EL (cell line): ENCODE data around the gene NCOA5.
A peak's percentile ranks its signal among the peaks of the same experiment; 100 is the strongest.

Experiments
- DNase-seq: peaks from one replicate; pipeline ENCODE4 v3.0.0-alpha.2; 2016

NCOA5 gene

GRCh38 chr20:46058599-46059281 is 31.0 kb downstream of the NCOA5 start:
- no peak for DNase-seq

- peak; percentile 45 for DNase-seq
These were observed 31.7 kb downstream of the NCOA5 start for GRCh38 chr20:46057856-46058598.

GRCh38 chr20:46056970-46057855 is 32.5 kb downstream of the NCOA5 start:
- DNase-seq = peak; percentile 37

- no peak for DNase-seq
These were observed 33.5 kb downstream of the NCOA5 start for GRCh38 chr20:46056027-46056833.

GRCh38 chr20:46055269-46055668 is 34.5 kb downstream of the NCOA5 start:
- no peak for DNase-seq

GRCh38 chr20:46054606-46055005 is 35.2 kb downstream of the NCOA5 start:
- DNase-seq = no peak

GRCh38 chr20:46053416-46053815 is 36.3 kb downstream of the NCOA5 start:
- no peak for DNase-seq

GRCh38 chr20:46051556-46052308 is 38.0 kb downstream of the NCOA5 start:
- DNase-seq = no peak

GRCh38 chr20:46050885-46051284 is 38.9 kb downstream of the NCOA5 start:
- DNase-seq = no peak

GRCh38 chr20:46050444-46050843 is 39.3 kb downstream of the NCOA5 start:
- no peak for DNase-seq

- no peak for DNase-seq
These were observed 39.9 kb downstream of the NCOA5 start for GRCh38 chr20:46049815-46050214.

- no peak for DNase-seq
These were observed 40.6 kb downstream of the NCOA5 start for GRCh38 chr20:46049190-46049589.

- DNase-seq = no peak
These were observed 41.9 kb downstream of the NCOA5 start for GRCh38 chr20:46047821-46048220.

- DNase-seq = no peak
These were observed 43.0 kb downstream of the NCOA5 start for GRCh38 chr20:46046588-46047310.

GRCh38 chr20:46044896-46045295 is 44.9 kb downstream of the NCOA5 start:
- DNase-seq = no peak

GRCh38 chr20:46043556-46043955 is 46.2 kb downstream of the NCOA5 start:
- no peak for DNase-seq

GRCh38 chr20:46040902-46041535 is 48.7 kb downstream of the NCOA5 start:
- peak; percentile 38 for DNase-seq

GRCh38 chr20:46037036-46037435 is 52.7 kb downstream of the NCOA5 start:
- DNase-seq = no peak

GRCh38 chr20:46036370-46036769 is 53.4 kb downstream of the NCOA5 start:
- no peak for DNase-seq

- DNase-seq = no peak
These were observed 54.0 kb downstream of the NCOA5 start for GRCh38 chr20:46035713-46036112.

GRCh38 chr20:46035253-46035652 is 54.5 kb downstream of the NCOA5 start:
- DNase-seq = no peak
